ENCODE results near the gene CDKL4.
"Not testable (repeated sequence)": the region's sequence is repeated elsewhere in the genome, so short reads cannot be mapped to it uniquely, and the experiment has no call there.

The CDKL4 gene

GRCh38 chr2:39176997-39177396, 66.8 kb downstream of the CDKL4 start:
- no peak for DNase-seq

- no peak for DNase-seq
Observed at GRCh38 chr2:39175026-39175812, 68.6 kb downstream of the CDKL4 start.

- DNase-seq: no peak
Observed at GRCh38 chr2:39174022-39174421, 69.7 kb downstream of the CDKL4 start.

- DNase-seq: not testable (repeated sequence)
Observed at GRCh38 chr2:39172047-39172706, 71.6 kb downstream of the CDKL4 start.

GRCh38 chr2:39171621-39172020, 72.1 kb downstream of the CDKL4 start:
- DNase-seq: no peak

GRCh38 chr2:39164089-39164488, 79.7 kb downstream of the CDKL4 start:
- DNase-seq: no peak

- DNase-seq: no peak
Observed at GRCh38 chr2:39160982-39161381, 82.8 kb downstream of the CDKL4 start.

GRCh38 chr2:39159283-39159682, 84.5 kb downstream of the CDKL4 start:
- DNase-seq: no peak

GRCh38 chr2:39158351-39158750, 85.4 kb downstream of the CDKL4 start:
- DNase-seq: no peak

GRCh38 chr2:39156846-39157245, 86.9 kb downstream of the CDKL4 start:
- DNase-seq: no peak

- no peak for DNase-seq
Observed at GRCh38 chr2:39156107-39156506, 87.7 kb downstream of the CDKL4 start.

- not testable (repeated sequence) for DNase-seq
Observed at GRCh38 chr2:39155573-39155972, 88.2 kb downstream of the CDKL4 start.

- DNase-seq: no peak
Observed at GRCh38 chr2:39154944-39155343, 88.8 kb downstream of the CDKL4 start.

GRCh38 chr2:39153312-39153711, 90.5 kb downstream of the CDKL4 start:
- DNase-seq: no peak

GRCh38 chr2:39152504-39152903, 91.3 kb downstream of the CDKL4 start:
- no peak for DNase-seq

GRCh38 chr2:39150890-39151497, 92.8 kb downstream of the CDKL4 start:
- DNase-seq: no peak

GRCh38 chr2:39150102-39150562, 93.6 kb downstream of the CDKL4 start:
- no peak for DNase-seq

- no peak for DNase-seq
Observed at GRCh38 chr2:39146630-39147029, 97.1 kb downstream of the CDKL4 start.

- DNase-seq: no peak
Observed at GRCh38 chr2:39145906-39146421, 97.8 kb downstream of the CDKL4 start.

GRCh38 chr2:39144416-39144815, 99.4 kb downstream of the CDKL4 start:
- DNase-seq: no peak

GRCh38 chr2:39142904-39143605, 100.7 kb downstream of the CDKL4 start:
- no peak for DNase-seq

GRCh38 chr2:39141334-39142271, 102.2 kb downstream of the CDKL4 start:
- no peak for DNase-seq
